Left forelimb (tissue), 1 donor: ENCODE results near the gene ISL2.
"Not testable (repeated sequence)": the region's sequence is repeated elsewhere in the genome, so short reads cannot be mapped to it uniquely, and the experiment has no call there.

Source experiments
- DNase-seq: peaks from one replicate; pipeline ENCODE4 v3.0.0-alpha.2; 2018; ENCODE audit warnings: low spot score

ISL2 gene

DNA sequence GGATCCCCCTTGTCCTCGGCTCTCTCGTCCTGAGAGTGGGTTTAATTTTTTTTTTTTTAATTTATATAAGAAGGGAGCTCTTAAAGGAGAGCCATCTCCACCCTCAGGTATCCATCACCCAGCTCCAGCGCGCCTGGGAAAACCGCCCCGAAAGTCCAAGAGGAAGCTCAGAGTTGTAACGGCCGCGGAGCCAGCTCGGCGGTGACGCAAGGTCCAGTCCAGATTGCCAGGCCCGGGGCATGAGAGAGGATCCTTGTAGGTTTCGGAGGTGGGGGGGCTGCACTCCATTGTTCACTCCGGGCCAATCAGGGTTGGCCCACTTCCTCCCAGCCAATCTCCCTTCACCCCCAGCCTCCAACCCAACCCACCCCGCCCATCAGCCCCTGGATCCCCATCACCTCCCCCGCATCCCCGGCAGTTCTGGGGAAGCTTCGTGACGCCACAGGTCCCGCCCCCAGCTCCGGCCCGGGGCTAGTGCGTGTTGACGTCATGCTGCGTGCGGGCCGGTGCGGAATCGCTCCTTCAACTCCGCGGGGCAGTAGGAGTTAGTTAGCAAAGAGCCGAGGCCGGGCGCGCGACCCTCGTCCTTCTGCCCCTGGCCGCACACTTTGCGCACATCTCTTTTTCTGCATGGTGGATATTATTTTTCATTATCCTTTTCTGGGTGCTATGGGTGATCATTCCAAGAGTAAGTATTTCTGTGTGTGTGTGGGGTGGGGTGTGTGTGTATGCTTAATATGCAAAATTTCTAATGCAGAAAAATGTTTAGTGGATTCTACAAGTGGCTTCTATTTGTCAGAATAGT lies at the start of gene ISL2:
Gene ISL2 (plus strand): TSS at position 520 of the 805 bp plus-strand sequence. CDS start 111 bp downstream, at position 631.
- no peak for DNase-seq

DNA sequence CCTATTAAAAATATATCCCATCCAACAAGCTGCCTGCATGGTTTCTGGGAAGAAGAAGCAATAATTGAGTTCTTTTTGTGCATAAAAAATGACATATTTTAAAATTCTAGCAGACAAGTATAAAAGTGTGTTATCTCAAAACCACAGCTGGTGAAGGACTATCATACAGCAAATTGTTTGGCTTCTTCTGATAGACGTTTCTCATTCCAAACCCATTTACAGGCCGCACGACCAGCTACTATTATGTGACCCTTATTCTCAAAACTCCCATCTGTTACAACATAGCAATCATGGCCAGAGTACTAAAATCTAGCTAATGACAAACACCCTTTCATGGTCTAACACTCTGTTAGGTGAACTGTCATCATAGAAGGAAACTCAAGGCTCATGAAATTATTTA lies 47.0 kb upstream of the ISL2 start:
- DNase-seq, result no peak

DNA sequence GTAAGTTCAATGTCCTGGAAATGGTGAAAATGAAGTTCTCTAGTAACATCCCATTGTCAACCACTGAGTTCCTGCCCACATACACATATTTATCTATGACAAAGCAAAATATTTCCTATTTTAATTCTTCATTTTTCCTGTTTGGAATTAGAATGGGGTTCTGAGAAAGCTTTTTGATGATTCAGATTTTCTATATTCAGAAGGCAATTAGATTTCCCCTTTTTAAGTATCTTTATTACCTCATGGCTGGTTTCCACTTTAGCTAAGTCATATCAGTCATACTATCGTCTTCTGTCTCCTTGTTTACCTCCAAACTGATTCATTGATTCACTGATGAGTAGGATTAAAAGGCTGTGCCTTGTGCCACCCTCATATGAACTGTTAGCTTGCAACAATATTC lies 43.2 kb upstream of the ISL2 start:
- no peak for DNase-seq

DNA sequence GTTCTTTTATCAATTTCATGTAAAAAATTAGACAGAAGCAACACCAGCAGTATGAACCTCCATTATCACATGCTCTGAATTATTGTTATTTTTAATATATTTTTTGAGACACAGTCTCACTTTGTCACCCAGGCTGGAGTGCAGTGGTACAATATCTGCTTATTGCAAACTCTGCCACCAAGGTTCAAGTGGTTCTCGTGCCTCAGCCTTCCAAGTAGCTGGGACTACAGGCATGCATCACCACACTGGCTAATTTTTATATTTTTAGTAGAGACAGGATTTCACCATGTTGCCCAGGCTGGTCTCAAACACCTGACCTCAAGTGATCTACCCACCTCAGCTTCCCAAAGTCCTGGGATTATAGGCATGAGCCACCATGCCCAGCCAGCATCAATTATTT lies 42.1 kb upstream of the ISL2 start:
- not testable (repeated sequence) for DNase-seq

DNA sequence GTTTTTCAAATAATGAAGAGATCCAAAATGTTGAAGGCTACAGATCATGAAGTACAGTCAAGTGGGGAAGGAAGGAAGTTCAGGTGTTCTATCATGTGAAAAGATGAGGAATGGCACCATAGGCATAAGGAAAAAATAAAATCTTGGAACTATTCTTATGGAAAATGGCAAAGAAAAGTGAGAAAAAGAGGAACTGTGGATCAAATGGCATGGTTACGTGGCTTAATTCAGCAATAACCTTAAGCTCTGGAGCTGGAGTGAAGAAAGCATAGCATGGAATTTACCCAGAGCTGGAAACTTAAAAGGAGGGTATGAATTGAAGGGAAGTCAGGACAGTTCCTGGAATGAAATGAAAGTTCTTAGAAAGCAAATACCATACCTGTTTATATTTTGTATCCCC lies 39.7 kb upstream of the ISL2 start:
- no peak for DNase-seq

DNA sequence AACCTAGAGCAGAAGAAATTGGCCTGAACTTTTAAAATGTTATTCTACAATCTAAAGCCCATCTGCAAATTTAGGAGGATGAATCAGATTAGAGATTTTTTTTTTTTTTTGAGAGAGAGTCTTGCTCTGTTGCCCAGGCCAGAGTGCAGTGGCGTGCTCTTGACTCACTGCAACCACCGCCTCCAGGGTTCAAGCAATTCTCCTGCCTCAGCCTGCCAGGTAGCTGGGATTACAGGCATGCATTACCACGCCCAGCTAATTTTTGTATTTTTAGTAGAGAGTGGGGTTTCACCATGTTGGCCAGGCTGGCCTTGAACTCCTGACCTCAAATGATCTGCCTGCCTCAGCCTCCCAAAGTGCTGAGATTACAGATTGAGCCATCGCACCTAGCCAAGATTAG lies 38.6 kb upstream of the ISL2 start:
- DNase-seq, result not testable (repeated sequence)

DNA sequence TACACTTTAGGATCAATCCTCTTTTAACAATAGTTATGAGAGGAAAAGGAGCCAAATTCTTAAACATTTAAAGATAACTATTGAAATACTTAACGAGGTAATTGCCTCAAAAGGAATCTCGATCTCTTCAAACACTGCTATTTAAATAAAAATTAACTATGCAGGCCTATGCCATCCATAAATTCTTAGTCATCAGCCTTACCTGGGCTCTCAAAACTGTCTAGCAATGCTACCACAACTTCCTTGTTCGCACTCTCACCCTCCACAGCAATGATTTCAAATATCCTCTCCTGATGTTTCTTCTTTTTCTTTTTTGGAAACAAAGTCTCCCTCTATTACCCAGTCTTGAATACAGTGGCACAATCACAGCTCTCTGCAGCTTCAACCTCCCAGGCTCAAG lies 37.6 kb upstream of the ISL2 start:
- no peak for DNase-seq

DNA sequence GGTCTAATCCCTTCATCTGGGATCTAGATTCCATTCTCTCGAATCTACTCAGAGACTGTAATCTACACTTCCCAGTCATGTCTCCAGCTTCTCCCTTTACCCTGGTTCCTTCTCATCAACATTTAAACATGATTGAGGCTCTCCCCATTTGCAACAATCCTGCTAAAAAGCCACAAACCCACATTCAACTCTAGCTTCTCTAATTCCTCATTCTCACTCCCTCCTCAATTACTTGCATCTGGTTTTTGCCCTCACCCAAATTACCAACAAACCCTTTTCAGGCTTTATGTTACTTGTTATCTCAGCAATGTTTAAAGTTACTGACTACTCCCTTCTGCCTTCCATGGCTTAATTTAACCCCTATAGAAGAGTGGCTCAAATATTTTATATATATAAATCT lies 36.8 kb upstream of the ISL2 start:
- DNase-seq, result no peak

DNA sequence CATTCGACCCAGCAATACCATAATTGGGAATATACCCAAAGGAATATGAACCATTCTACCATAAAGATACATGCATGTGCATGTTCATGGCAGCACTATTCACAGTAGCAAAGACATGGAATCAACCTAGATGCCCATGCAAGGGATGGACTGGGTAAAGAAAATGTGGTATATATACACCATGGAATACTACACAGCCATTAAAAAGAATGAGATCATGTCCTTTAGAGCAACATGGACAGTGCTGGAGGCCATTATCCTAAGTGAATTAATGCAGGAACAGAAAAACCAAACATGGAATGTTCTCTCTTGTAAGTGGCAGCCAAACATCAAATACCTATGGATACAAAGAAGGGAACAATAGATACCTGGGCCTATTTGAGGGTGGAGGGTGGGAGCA lies 32.7 kb upstream of the ISL2 start:
- DNase-seq, result no peak

DNA sequence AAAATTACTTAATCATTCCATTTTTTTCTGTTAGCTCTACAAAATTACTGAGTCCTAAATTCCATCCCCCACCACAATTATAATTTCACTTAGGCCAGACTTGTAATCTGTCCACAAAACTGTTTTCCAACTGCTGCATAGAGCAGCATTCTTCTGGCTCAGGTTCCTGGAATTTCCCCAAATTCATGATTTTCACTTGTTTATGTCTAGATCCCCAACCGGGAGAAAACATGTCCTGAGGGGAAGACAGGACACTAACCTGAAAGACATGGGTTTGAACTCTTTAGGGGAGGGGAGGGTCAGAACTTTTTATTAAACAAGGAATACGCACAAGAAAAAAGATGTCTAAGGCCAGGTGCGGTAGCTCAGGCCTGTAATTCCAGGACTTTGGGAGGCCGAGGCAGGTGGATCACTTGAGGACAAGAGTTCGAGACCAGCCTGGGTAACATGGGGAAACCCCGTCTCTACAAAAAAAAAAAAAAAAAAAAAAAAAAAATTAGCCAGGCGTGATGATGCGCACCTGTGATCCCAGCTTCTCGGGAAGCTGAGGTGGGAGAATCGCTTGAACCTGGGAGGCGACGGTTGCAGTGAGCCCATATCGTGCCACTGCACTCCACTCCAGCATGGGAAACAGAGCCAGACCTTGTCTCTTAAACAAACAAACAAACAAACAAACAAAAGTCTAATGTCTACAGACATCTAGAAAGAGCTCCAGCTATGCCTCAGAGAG lies 26.8 kb upstream of the ISL2 start:
- DNase-seq, result no peak

DNA sequence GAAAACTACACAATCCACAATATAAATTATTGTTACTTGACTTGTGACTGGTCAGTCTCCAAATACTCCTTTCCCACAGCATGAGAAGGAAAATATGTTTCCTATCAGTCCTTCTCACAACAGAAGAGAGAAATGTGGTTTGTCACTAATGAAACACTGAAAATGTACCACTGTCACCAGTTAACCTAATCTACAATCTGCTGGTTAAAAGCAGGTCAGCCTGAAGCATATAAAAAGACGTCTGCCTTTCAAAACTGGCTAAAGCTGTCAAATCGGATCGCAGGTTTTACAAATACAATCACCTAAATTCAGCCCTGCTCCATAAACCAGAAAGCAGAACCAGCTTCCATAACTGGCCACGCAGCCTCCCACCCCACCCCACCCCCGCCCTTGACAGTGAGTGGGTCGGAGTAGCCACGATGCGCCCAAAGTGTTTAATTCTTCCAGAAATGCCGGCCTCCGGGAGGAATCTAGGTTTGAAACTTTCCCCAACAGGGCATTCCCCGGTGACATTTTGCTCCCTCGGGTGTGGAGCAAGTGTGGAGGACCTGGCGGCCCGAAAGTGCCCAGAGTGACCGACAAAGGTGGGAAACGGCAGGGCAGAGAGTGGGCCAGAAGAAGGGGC lies 26.0 kb upstream of the ISL2 start:
- peak; percentile 76 for DNase-seq

DNA sequence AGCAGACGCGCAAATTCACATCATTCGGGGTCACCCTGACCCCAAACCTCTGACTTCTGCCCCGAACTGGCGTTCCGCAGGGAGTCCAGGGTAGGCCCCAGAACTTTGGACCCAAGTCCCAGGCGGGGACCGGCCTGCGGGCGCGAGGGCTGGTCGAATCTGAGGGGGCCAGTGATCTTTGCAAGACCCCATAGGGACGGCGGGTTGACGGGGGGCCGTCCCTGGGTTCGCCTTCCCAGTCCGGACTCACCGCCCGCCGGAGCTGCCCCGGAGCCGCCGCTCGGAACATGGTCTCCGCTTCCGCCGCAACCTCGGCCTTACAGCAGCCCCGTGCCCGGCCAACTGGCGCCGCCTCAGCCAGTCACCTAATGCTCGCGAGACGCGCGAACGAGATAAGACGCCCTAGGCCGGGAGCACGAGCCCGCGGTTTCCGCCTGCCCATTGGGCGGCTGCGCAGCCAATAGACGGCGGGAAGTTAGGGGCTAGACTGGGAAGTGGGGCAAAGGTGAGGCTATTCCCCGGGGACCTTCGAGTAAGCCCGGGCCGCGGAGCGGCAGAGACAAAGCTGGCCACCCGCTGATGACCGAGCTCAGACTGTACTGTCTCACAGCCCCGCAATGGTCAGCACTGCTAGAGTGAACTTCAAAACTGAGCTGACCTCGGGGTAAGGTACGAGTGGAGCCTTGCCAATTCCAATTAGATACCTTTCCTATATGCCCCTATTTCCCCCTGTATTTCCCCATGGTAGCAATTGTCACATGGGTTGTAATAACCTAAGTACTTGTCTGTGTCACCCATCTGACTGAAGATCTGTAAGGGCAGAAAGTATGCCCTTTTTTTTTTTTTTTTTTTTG lies 25.2 kb upstream of the ISL2 start, which contains the start of gene ETFA:
Gene ETFA (minus strand): TSS at position 370 of the 854 bp plus-strand sequence. CDS start 81 bp downstream, at position 289.
- DNase-seq, result peak; percentile 96

DNA sequence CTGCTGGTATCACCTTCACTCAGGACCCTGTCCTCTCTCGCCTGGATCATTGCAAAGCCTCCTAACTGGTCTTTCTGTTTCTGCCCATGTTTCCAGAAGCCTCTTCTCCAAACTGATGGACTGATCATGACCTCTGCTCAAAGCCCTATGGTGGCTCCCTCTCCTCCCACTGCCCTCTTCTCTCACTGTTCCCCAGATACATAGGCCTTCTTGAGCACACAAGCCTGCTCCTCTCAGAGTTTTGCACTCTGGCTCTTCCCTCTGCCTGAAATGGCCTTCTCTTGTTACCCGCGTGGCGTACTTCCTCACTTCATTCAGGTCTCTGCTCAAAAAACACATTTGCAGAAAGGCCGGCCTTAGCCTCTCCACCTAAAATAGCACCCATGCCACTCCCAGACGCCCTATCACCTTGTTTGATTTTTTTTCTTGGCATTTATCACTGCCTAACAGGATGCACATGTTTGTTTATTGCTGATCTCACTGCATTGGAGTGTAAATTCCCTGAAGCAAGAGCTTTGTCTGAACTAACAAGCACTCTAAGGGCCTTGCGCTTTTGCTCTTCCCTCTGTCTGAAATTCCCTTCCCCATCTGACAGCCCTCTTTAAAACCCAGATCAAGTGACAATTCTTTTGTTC lies 23.9 kb upstream of the ISL2 start:
- no peak for DNase-seq

DNA sequence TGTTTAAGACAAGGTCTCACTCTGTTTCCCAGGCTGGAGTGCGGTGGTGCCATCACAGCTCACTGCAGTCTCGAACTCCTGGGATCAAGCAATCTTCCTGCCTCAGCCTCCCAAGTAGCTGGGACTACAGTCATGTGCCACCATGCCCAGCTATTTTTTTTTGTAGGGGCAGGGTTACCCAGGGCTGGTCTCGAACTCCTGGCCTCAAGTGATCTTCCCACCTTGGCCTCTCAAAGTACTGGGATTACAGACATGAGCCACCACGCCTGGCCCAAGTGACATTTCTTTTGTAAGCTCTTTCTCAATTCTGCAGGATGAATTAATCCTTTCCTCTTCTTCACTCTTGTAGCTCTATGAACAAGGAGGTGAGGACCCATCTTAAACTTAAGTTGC lies 23.4 kb upstream of the ISL2 start:
- not testable (repeated sequence) for DNase-seq

DNA sequence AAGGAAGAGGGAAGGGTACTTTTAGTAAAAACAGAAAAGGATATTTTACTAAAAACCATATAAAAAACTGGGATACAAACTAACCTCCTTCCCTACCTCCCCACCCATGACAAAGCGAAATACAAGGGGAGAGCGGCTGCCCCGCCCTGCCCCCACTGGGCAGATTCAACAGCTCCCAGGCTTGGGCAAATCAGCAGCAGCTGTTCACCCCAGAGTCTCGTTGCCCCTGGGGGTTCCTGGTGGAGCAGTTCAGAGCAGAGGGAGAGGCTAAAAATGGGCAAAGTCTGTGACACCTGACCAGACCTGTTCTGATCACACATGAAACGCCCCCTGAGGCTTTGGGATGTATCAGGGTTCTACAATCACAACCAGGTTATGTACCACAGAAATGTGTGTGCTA lies 22.8 kb upstream of the ISL2 start:
- DNase-seq, result no peak

DNA sequence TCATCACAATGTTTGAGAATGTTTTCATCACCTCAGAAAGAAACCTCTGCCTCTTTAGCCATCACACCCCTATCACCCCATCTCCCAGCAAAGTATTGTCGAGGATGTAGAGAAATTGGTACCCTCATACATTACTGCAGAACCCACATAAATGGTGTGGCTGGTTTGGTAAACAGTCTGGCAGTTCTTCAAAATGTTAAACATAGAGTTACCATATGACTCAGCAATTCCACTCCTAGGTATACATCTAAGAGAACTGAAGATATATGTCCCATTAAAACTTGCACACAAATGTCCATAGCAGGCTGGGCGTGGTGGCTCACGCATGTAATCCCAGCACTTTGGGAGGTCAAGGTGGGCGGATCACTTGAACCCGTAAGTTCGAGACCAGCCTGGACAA lies 16.6 kb upstream of the ISL2 start:
- no peak for DNase-seq

DNA sequence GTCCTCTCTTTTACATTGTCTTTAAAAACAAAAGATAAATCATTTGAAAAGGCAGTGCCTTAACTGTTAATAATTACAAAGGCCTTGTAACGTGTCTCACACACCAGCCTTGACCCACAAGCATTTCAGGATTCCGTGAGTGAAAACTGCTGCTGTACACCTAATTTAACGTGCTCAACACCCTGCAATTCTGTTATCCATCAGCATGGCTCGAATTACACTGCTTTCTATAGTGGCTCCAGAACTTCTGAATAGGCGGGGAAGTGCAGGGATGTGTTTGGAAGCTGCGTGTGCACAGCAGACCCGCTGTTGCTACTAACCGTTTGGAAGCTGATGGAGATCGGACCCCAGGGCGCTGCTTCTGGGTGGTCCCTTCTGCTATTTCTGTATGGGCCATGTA lies 15.4 kb upstream of the ISL2 start:
- no peak for DNase-seq

DNA sequence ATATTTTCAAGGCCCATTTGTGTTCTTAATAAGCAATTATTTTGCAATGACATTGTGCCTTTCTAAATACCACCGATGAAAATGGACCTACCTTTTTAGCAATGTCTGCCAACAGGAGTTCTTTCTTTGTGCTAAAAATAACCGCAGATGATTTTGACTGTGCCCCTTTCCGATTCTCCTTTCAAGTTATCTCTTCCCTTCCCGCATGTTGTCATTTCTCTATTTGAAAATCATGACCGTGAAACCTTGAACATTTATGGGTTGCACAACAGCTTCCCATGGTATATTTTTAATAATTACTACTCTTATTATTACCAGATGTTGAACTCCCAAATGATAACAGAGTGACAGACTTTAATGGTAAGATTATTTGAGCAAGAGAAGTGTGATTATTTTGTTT lies 15.0 kb upstream of the ISL2 start:
- no peak for DNase-seq

DNA sequence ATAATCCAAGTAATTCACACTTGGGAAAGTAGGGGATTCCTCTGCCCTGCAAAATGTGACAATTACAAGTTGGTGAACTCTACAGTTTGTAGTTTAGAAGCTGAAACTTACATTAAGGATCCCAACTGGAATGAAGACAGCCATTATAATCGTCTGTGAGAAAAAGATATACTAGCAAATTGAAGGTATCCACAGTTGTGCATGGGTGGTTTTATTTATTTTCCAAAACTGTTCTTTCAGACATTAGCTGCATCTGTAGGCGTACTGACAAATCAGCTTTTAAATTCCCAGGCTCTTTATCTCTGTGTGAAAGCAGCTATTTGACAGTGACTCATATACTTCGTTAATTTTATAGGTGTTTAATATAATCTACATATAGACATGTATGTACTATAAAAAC lies 12.5 kb upstream of the ISL2 start:
- no peak for DNase-seq

DNA sequence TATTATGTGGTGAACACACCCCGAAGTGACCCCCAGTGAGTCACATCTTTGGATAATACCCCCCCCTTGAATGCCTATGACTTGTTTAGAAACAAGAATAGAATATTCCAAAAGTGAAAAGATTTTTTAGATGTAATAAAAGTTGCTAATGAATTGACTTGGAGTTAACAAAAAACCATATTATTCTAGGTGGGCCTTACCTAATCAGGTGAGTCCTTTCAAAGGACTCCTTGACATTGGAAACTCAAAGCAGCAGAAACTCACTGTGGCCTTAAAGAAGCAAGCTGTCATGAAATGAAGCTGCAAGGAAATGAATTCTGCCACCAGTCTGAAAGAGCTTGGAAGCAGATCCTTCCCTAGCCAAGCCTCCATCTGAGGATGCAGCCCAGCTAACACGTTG lies 10.9 kb upstream of the ISL2 start:
- no peak for DNase-seq
